ENCODE measurements around the gene IER2. TPM values are rescaled to one million over a fixed set of nuclear protein-coding genes. Genes with fewer than 3 reads are reported as not detected.

Gene IER2
- total RNA-seq, 4 donors from 2014 or later: 14.5 to 52.6 (median 20.2) TPM

DNA sequence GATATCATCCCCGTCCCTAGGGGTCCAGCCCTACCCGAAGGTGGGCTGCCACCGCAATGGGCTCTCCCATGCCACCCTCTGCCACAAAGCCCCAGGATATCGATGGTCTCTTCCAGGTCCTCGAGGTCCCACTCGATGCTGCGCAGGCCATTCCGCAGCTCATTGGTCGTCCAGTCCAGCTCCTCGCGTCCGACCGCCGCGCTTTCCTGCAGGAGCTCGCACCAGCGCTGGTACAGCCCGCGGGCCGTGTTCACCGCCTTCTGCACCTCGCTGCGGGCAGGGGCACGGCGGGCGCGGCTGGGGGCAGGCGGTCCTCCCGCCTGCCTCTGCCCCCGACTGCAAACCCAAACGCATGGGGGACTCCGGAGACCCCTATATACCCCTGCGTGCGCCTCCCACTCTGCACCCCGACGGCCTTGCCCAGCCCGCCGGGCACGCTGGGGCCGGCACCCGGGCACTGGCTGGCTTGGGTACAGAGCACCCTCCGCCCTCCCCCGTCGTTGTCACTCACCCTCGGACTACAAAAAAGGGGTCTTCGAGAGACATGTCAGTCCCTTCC, 504 bp upstream of the IER2 start:
- TF ChIP-seq, protein P1, sequence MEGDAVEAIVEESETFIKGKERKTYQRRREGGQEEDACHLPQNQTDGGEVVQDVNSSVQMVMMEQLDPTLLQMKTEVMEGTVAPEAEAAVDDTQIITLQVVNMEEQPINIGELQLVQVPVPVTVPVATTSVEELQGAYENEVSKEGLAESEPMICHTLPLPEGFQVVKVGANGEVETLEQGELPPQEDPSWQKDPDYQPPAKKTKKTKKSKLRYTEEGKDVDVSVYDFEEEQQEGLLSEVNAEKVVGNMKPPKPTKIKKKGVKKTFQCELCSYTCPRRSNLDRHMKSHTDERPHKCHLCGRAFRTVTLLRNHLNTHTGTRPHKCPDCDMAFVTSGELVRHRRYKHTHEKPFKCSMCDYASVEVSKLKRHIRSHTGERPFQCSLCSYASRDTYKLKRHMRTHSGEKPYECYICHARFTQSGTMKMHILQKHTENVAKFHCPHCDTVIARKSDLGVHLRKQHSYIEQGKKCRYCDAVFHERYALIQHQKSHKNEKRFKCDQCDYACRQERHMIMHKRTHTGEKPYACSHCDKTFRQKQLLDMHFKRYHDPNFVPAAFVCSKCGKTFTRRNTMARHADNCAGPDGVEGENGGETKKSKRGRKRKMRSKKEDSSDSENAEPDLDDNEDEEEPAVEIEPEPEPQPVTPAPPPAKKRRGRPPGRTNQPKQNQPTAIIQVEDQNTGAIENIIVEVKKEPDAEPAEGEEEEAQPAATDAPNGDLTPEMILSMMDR (IDR thresholded peaks at IDR 0.05; ENCODE audit: low read depth): no peak

DNA sequence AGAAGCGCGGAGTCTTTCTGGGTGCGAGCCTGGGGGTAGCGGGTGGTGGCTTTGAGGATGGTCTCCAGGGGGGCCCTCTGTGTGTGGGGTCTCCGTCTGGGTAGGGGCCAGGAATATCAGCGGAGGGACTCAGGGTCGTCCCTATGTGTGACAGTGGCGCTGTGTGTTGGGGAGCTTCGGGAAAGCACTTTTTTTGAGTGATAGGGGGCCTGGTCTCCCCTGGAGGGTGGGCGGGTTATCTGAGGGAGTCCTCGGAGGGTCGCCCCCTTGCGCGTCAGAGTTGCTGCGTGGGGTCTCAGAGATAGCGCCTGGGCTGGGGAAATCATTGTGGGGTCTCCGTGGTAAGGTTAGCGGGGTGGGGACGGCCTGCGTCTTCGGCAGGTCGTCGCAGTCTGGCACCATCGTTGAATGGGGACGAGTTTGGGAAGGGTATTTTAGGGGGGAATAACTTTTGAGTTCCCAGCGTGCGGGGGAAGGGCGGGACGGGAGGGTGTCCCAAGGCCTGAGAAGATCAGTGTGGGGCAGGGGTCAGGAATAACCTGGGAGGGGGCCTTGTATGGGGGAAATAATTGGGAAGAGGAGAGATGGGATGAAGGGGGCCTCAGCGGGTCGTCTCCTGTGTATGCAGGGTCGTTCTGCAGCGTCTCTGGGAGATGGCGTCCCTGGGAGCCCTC, 857 bp downstream of the IER2 start:
- TF ChIP-seq, protein P1 (IDR thresholded peaks at IDR 0.05; ENCODE audit: low read depth): no peak

DNA sequence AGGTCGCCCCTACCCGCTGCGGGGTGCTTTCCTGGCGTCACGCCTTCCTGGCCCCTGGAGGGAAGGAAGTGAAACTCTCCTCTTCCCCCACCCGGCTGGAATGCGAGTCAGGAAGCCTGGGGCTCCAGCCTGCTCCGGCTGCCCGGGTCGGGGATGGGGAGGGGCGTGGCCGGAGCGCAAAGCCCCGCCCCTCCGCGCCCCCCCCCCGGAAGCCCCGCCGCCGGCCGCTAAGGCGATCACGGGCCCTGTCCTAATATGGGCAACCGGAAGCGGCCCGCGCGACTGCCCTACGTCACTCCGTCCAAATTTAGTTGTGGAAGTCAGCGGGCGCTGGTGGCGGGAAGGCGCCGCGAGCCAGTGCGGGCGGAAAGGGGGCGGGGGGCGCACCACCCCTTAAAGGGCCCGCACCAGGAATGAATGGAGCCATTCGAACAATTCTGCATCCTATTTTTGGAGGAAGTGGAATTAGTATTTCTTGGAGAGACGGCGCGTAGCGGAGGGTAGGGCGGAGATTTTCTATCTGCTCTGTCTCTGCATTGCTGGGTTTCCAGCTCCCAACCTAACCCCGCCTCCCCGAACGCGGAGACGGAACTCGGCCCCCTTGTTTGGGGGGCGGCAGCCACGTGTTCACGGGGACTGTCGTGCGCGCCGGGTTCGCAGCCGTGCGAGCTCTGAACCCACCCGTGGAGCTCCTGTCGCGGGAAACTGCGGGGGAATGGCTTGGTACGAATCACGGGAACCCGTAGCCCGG, 1.6 kb downstream of the IER2 start:
- TF ChIP-seq, protein P1 (IDR thresholded peaks at IDR 0.05; ENCODE audit: low read depth): no peak

DNA sequence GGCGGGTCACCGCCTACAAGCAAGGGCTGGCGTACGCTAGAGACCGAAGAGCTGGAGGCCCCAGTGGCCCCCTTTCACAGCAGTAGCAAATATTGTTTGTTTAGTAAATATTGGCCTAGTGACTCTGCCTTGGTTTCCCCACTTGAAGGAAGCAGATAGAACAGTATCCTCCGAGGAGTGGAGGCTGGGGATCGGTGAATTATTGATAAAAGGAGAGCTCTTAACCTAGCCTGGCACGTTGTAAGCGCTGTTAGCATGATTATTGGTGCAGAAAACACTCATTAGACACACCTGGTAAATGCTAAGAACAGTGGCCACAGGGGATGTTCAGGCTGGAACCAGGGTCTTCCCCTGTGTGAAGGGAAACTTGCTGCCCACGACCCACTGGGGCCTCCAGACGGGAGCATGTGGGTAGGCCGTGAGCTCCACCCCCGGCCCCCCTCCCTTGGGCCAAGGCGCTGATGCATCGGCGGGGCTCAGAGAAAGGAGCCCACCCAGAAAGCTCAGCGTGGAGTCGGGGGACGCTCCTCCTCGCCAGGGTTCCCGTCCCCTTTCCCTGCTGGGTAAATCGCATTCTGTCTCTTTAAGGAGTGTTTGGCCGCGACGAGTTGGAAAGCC, 2.3 kb downstream of the IER2 start:
- TF ChIP-seq, protein P1 (IDR thresholded peaks at IDR 0.05; ENCODE audit: low read depth): no peak

DNA sequence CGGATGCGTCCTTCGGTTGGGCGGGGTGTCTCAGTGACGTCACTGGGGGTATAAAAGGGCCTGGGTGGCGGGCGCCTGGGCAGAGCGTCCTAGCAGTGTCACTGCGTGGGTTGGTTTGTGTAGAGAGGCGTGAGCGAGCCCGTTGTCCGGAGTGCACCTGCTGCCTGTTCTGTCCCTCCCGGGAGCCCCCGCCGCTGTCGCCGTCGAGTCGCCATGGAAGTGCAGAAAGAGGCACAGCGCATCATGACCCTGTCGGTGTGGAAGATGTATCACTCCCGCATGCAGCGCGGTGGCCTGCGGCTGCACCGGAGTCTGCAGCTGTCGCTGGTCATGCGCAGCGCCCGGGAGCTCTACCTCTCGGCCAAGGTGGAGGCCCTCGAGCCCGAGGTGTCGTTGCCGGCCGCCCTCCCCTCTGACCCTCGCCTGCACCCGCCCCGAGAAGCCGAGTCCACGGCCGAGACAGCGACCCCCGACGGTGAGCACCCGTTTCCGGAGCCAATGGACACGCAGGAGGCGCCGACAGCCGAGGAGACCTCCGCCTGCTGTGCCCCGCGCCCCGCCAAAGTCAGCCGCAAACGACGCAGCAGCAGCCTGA, 2.9 kb downstream of the IER2 start:
- TF ChIP-seq, protein P1 (IDR thresholded peaks at IDR 0.05; ENCODE audit: low read depth): no peak

DNA sequence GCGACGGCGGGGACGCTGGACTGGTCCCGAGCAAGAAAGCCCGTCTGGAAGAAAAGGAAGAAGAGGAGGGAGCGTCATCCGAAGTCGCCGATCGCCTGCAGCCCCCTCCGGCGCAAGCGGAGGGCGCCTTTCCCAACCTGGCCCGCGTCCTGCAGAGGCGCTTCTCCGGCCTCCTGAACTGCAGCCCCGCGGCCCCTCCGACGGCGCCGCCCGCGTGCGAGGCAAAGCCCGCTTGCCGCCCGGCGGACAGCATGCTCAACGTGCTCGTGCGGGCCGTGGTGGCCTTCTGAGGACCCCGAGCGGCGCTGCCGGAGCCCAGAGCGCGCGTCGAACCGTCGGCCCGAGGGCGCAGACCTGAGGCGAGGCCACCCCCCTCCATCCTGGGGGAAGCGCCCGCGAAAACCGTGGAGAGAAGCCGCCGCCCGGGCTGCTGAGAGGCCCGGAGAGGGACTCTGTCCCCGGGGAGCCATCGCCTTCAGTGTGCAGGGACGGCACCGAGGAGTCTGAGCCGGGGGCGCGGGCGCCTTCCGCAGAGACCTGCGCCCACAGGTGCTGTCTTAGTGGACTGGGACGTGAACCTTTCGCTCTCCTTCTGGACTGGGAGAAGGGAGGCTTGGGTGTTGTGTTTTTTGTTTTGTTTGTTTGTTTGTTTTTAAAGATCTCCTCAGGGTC, 3.5 kb downstream of the IER2 start:
- TF ChIP-seq, protein P1 (IDR thresholded peaks at IDR 0.05; ENCODE audit: low read depth): no peak

Data from subcutaneous adipose tissue (tissue), 4 donors.